GM12891 (cell line): ENCODE results near the gene STK26. TPM values are rescaled to one million over a fixed set of nuclear protein-coding genes. Genes with fewer than 3 reads are reported as not detected.
"Not testable (repeated sequence)": the region's sequence is repeated elsewhere in the genome, so short reads cannot be mapped to it uniquely, and the experiment has no call there.

Source experiments
- DNase-seq: peaks from one replicate; pipeline ENCODE4 v3.0.0; 2011; ENCODE audit warnings: low spot score; ENCODE audit not compliant: insufficient read length
- FAIRE-seq: peaks from 2 replicates; lab custom pipeline; 2011; peaks lifted over from hg19 to GRCh38; lab: Jason Lieb, UNC
- PAX5 ChIP-seq: IDR thresholded peaks from 2 replicates; pipeline ENCODE4 v1.6.1; 2011; ENCODE audit warnings: low read length, moderate library complexity, mild to moderate bottlenecking; ENCODE audit not compliant: insufficient read depth, severe bottlenecking
- POLR2A ChIP-seq: IDR thresholded peaks from 2 replicates; pipeline ENCODE4 v1.6.1; 2011; ENCODE audit warnings: low read depth, low read length, control low read depth
- POLR2AphosphoS5 ChIP-seq: IDR thresholded peaks from 2 replicates; pipeline ENCODE4 v1.6.1; 2011; ENCODE audit warnings: low read depth, low read length, control low read depth
- POU2F2 ChIP-seq: IDR thresholded peaks from 2 replicates; pipeline ENCODE4 v1.6.1; 2011; ENCODE audit warnings: low read depth, mild to moderate bottlenecking, control low read depth, low read length, moderate library complexity
- SPI1 ChIP-seq: IDR thresholded peaks from 2 replicates; pipeline ENCODE4 v1.6.1; 2011; ENCODE audit warnings: low read depth, low read length, control low read depth
- TAF1 ChIP-seq: IDR thresholded peaks from 2 replicates; pipeline ENCODE4 v1.6.1; 2011; ENCODE audit warnings: low read depth, low read length, control low read depth
- polyA plus RNA-seq: library from polyadenylated mRNA; unstranded; fragments of >200 nt; gene quantifications from one replicate; pipeline ENCODE4 v1.2.1, GENCODE V29; 2012; ENCODE audit warnings: low read depth, missing spikeins, inconsistent platforms; ENCODE audit not compliant: missing spikeins

STK26 gene
- 35.0 TPM for polyA plus RNA-seq

DNA sequence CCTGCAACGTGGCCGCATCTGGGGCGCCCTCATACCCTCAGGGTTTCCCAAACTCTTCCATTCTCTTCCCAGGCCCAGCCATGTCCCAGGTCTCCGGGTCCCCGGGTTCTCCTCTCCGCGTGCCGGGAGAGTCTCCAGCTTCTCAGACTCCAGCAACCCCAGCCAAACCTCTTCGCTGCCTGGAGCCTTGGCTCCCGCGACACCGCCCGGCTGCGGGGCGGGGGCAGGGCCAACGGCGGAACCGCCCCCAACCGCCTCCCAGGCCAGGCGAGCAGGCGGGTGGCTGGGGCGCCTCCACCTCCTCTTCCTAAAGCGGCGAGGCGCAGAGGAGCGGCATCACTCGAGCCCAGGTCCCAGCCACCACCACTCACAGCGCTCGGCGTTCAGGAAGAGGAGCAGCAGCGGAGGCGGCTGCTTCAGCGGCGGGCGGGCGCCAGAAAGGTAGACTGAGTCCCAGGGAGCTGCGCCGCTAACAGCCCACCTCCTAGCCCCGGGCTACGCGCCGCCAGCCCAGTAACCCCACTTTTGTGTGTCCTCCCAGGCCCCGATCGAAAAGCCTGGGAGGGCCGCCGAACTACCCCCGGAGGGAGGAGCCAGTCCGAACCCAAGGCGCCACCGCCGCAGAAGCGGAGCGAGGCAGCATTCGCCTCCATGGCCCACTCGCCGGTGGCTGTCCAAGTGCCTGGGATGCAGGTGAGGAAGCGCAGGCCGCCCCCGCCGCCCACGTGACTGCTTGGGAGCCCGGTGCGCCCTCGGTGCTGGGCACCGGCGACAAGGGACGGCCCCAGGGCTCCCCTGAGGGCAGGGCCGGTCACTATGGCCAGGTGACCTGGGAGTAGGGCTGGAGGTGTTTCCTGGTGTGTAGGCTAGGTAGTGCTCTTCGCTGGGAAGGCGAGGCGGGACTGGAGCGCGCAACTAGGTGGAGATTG lies at the start of gene STK26:
TSS of gene STK26 (plus strand) at position 336 of the 929 bp plus-strand sequence. CDS start at position 652, 316 bp downstream.
- FAIRE-seq (peak; percentile 98), DNase-seq (peak; percentile 43)
- TF ChIP-seq POU2F2: no peak
- peak; percentile 37; the same call in 1 of the 2 replicates for TF ChIP-seq POLR2AphosphoS5
- TF ChIP-seq TAF1: peak; percentile 73
- TF ChIP-seq SPI1: no peak
- TF ChIP-seq POLR2A: peak; percentile 57; the same call in 1 of the 2 replicates

DNA sequence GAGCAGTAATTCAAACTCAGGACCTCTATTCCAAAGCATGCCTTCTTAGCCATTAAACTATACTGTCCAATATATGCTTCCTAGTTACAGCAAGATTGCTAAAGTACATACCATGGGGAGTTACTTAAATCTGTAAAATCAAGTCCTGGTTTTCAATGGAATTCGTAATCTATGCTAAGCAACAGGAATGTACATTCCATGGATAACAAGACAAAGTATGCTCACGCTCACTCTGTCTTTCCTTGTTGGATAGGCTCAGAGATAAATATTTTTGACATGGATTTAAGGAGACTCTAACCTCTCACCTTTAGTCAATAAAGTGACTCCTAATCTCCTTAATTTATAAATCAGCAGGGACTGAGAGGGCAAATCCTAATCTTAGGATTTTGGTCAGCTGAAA lies 47.3 kb upstream of the STK26 start:
- peak; percentile 20 for FAIRE-seq
- no peak for TF ChIP-seq POU2F2
- no peak for TF ChIP-seq TAF1
- no peak for TF ChIP-seq SPI1
- TF ChIP-seq POLR2AphosphoS5: no peak
- TF ChIP-seq POLR2A: no peak
- TF ChIP-seq PAX5: no peak

DNA sequence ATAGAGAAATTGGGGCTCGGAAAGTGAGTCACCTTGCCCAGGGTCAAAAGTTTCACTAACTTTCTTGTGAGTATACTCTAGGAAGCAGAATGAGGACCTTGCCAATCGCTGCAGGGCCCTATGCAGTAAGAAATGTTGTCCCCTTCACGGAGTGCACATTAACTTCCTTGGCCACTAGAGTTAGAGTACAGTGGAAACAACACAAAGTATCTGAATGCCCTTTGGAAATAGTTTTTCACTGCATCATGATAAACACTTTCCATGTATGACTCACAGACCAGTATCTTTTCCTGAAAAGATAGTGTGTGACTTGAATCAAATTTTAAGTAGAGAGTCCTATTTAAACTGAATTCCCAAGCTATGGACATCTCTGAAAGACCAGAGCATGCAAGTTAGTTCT lies 45.5 kb upstream of the STK26 start:
- no peak for DNase-seq
- TF ChIP-seq POLR2A (no peak), PAX5 (no peak), SPI1 (no peak), POU2F2 (no peak)
- no peak for FAIRE-seq

More for the DNA sequence above, 47.3 kb upstream of the STK26 start:
- DNase-seq: no peak

DNA sequence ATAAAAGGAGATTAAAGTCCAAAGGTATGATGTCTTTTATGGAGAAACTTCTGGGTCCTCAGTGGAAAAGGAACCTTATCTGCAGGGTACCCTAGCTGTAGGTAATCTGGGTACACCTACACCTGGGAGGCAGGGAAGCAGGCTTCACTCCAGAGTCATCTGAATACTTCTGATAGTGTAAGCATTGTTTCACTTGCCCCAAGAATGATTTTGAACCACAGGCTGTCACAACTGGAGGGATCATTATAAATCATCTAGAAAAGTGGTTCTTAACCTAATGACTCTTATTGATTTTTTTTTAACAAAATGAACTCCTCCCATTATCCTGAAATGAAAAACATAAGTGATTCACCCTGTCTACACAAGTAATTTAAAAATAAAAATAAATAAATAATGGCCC lies 44.0 kb upstream of the STK26 start:
- no peak for DNase-seq
- FAIRE-seq: no peak
- TF ChIP-seq POU2F2 (no peak), POLR2A (no peak), POLR2AphosphoS5 (no peak), TAF1 (no peak), PAX5 (no peak), SPI1 (no peak)

DNA sequence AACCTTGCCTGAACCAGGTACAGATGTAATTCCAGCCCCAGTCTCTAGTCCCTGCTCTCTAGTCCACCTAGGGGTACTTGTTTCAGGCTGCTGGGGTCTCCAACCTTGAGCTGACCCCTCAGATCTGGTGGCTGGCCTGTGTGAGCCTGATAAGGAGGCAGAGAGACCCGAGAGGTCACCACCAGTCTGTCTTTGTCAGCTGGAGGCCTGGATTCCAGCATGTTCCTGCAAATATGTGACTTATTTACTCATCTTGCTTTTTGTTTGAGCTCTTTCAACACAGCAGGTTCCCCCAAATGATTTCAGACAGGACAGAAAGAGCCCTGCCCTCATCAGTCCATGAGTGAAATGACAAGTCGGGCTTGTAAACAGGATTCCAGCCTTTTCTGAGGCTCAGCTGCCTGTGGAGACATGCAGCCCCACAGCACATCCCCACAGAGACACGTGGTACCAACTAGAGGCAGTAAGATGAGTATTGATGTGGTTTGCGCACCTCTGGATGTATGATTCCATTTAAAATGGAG lies 37.5 kb upstream of the STK26 start:
- DNase-seq (no peak), FAIRE-seq (peak; percentile 43)

DNA sequence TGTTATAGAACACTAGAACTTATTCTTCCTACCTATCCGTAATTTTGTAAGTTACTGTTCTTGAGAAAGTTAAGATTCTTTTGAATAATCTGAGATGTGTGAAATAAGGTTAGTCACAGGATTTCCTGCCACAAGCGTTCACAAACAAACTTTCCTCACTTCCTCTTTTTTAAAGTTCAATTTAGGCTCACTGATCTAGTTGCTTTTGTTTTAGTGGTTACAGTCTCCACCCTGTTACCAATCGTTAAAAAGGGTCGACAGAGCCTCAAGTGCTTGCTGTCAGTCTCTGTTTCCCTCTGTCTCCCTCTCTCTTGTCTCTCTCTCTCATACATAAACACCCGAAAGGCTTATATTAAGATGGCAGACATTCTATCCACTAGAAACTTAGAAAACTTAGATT lies 35.9 kb upstream of the STK26 start:
- FAIRE-seq: peak; percentile 89

More for the DNA sequence above, 37.5 kb upstream of the STK26 start:
- TF ChIP-seq POLR2AphosphoS5: no peak
- no peak for TF ChIP-seq SPI1
- TF ChIP-seq PAX5: no peak
- TF ChIP-seq POU2F2: no peak
- no peak for TF ChIP-seq POLR2A
- no peak for TF ChIP-seq TAF1

DNA sequence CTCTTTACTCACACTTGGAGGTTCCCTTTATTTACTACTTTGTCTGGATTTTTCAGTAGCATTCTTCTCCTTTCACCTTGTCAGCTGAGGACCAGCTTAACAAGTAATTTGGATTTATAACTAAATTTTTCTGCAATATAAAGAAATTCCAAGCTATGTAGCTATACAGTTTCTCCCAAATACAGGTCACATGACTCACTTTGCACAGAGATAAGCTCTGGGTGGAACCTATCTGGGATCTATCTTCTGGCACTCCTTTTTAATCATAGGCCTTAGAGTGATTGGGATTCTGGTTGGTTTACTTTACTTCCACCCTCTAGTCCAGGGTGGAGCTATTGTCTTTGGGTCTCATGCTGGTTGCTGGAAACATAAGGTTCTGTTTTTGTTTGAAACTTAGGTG lies 34.9 kb upstream of the STK26 start:
- FAIRE-seq (peak; percentile 35), DNase-seq (no peak)
- TF ChIP-seq POLR2A (no peak), POU2F2 (no peak), SPI1 (no peak), PAX5 (no peak), TAF1 (no peak), POLR2AphosphoS5 (no peak)

More for the DNA sequence above, 35.9 kb upstream of the STK26 start:
- no peak for DNase-seq
- TF ChIP-seq TAF1 (no peak), PAX5 (no peak), POU2F2 (no peak), POLR2A (no peak), SPI1 (peak; percentile 99), POLR2AphosphoS5 (no peak)

DNA sequence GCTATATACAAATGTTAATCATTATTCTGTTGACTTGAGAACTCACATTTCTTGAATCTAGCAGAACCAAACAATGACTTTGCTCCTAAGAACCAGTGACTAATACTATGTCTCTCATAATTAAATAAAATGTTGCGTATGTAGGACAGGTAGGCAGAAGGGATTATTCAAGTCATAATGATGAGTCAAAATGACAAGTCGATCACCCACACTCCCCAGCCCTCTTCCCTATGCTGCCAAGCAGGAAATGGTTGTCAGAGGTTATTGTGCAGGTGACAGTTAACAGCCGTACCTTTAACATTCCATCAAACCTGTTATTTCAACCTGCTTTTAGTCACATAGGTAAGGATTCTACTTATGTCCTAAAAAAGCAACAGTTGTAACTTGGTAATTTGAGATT lies 22.0 kb upstream of the STK26 start:
- TF ChIP-seq PAX5 (no peak), POLR2A (no peak), SPI1 (no peak), POLR2AphosphoS5 (no peak), POU2F2 (no peak), TAF1 (no peak)
- DNase-seq: no peak
- no peak for FAIRE-seq

DNA sequence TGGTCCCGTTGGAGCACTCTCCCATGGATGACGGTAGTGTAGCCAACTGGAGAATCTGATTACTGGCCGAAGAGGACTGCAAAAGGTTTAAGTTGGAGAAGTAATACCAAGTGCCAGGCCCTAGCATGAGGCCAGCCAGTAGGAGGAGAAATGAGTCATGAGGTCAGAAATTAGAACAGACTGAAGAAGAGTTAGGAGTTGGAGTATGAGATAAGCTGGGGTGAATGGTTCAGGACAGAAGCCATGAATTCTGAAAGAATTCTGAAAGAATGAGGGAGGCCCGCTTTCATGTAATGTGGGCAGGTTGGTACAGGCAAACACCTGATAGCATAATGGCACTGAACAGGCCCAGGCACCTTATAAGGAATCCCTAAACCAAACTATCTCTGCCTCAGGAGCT lies 18.4 kb upstream of the STK26 start:
- FAIRE-seq (no peak), DNase-seq (no peak)
- no peak for TF ChIP-seq TAF1
- no peak for TF ChIP-seq POLR2A
- TF ChIP-seq POU2F2: no peak
- TF ChIP-seq SPI1: no peak
- no peak for TF ChIP-seq PAX5

DNA sequence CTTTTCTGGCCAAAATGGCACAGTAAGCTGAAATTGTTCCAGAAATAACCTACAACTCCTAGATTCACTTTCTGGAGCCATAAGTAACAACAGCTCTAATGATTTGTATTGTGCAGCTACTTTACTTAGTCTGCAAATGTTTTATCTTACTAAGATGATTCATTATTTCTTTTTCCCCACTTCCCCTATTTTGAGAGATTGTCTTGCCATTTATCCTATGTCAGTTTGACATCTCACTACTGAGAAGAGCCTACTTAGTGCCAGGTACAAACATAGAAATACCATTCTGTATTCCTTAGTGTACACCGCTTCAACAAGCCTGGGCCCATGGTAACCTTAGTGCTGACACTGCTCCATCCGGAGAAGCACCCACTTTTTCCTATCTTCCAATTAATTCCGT lies 13.8 kb upstream of the STK26 start:
- peak; percentile 55 for FAIRE-seq
- no peak for DNase-seq

DNA sequence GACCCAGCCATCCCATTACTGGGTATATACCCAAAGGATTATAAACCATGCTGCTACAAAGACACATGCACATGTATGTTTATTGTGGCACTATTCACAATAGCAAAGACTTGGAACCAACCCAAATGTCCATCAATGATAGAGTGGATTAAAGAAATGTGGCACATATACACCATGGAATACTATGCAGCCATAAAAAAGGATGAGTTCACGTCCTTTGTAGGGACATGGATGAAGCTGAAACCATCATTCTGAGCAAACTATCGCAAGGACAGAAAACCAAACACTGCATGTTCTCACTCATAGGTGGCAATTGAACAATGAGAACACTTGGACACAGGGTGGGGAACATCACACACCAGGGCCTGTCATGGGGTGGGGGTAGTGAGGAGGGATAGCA lies 12.9 kb upstream of the STK26 start:
- DNase-seq, FAIRE-seq: not testable (repeated sequence)

More for the DNA sequence above, 13.8 kb upstream of the STK26 start:
- TF ChIP-seq TAF1: no peak
